ENCODE measurements around the gene PTPN4. TPM values are rescaled to one million over a fixed set of nuclear protein-coding genes. Genes with fewer than 3 reads are reported as not detected.

PTPN4 gene
- total RNA-seq, 1 donor from 2014 or later, result 21.4 TPM

DNA sequence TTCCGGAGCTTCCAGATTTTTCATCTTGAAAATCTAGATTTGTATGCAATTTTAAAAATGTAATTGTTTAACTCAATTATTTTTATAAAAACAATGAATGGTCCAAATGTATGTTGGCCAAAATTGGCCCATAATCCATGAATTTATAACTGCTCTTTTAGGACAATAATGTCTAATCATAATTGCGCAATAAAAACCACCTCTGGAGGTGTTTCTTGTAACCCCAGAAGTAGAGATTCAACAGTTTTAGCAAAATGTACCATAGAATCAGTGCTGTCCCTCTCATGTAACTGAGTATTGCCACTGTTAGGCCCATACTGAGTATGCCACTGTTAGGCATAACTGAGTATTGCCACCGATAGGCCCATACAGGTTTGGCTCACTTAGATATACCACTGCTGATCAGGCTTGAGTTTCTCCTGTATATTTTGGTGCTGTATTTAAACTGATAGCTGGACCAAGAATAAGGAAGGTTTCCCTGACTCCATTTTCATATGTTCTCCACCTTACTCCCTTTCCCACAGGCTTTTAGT, 182.3 kb downstream of the PTPN4 start:
- Mint-ChIP-seq H3K4me1 (ENCODE audit: unreplicated experiment) (no peaks in the 10 kb centered on the region), H3K9me3 (ENCODE audit: unreplicated experiment) (no peaks in the 10 kb centered on the region), H3K4me3 (ENCODE audit: unreplicated experiment) (no peak overlapping the region), H3K27me3 (ENCODE audit: unreplicated experiment) (no peaks in the 10 kb centered on the region), H3K36me3 (ENCODE audit: unreplicated experiment) (peaks cover 11% of the 10 kb centered on the region), H3K27ac (ENCODE audit: unreplicated experiment) (no peak overlapping the region)
- DNase-seq (ENCODE audit: extremely low spot score, unreplicated experiment), result no peak
- TF ChIP-seq, protein P1, sequence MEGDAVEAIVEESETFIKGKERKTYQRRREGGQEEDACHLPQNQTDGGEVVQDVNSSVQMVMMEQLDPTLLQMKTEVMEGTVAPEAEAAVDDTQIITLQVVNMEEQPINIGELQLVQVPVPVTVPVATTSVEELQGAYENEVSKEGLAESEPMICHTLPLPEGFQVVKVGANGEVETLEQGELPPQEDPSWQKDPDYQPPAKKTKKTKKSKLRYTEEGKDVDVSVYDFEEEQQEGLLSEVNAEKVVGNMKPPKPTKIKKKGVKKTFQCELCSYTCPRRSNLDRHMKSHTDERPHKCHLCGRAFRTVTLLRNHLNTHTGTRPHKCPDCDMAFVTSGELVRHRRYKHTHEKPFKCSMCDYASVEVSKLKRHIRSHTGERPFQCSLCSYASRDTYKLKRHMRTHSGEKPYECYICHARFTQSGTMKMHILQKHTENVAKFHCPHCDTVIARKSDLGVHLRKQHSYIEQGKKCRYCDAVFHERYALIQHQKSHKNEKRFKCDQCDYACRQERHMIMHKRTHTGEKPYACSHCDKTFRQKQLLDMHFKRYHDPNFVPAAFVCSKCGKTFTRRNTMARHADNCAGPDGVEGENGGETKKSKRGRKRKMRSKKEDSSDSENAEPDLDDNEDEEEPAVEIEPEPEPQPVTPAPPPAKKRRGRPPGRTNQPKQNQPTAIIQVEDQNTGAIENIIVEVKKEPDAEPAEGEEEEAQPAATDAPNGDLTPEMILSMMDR (IDR thresholded peaks at IDR 0.05), result no peak

DNA sequence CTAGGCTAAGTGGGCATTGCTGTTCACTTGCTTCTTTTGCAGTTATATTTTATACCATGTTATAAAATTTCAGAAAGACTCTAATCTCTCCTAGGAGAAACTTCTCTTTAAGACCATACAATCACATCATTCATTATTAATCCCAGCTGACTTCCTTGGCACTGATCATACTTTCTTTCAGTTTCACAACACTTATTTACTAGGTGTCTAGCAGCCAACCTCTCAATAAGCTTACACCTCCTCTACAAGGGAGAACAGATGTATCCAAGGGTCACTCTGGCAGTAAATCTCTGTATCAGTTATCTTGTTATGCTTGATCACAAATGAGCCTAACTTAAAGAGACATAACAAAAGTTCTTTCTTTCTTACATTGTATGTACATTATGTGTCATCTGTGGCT, 183.3 kb downstream of the PTPN4 start:
- TF ChIP-seq, protein P1 (IDR thresholded peaks at IDR 0.05), result no peak
- Mint-ChIP-seq H3K4me3 (ENCODE audit: unreplicated experiment) (no peak overlapping the region), H3K27ac (ENCODE audit: unreplicated experiment) (no peak overlapping the region), H3K9me3 (ENCODE audit: unreplicated experiment) (no peaks in the 10 kb centered on the region), H3K27me3 (ENCODE audit: unreplicated experiment) (no peaks in the 10 kb centered on the region), H3K4me1 (ENCODE audit: unreplicated experiment) (no peaks in the 10 kb centered on the region), H3K36me3 (ENCODE audit: unreplicated experiment) (peaks cover 7% of the 10 kb centered on the region)
- no peak for DNase-seq (ENCODE audit: extremely low spot score, unreplicated experiment)

DNA sequence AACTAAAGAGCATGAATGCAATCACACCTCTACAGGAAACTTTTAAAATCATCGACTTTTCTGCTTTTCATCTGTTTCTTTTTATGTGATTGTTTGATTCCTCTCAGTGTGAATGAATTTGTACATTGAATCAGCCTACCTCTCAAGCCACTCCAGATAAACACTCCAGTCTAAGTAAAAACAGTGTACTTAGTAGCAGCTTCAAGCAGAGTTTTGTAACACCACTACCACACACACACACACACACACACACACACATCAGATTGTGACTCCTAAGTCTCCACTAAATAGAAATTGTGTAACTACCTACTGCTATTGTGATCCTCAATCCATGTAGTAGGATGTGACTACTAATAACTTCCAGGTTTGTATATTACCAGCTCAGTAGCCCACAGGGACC, 187.8 kb downstream of the PTPN4 start:
- no peaks in the 10 kb centered on the region for H3K27me3 Mint-ChIP-seq (ENCODE audit: unreplicated experiment)
- H3K9me3 Mint-ChIP-seq (ENCODE audit: unreplicated experiment), result no peaks in the 10 kb centered on the region
- no peak overlapping the region for H3K27ac Mint-ChIP-seq (ENCODE audit: unreplicated experiment)
- H3K36me3 Mint-ChIP-seq (ENCODE audit: unreplicated experiment), result peaks cover 10% of the 10 kb centered on the region
- H3K4me1 Mint-ChIP-seq (ENCODE audit: unreplicated experiment), result no peaks in the 10 kb centered on the region
- no peak for DNase-seq (ENCODE audit: extremely low spot score, unreplicated experiment)
- TF ChIP-seq, protein P1 (IDR thresholded peaks at IDR 0.05), result no peak
- H3K4me3 Mint-ChIP-seq (ENCODE audit: unreplicated experiment), result no peak overlapping the region

DNA sequence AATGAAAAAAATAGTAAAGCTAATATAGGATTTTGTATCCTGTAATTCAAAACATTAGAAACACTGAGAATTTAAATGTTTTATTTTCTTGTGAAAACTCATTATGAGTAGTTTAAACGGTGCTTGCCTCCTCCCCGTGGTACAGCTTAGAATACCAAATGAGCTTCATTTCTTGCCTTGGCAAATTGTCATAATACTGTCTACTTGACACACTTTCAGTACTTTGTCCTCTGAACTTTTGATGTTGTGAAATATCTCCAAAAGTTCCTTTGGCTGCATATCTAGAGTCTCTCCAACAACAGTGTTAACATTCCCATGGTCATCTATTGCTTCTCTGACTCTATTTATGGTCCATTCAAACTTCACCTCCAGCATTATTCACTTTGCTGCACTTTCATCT, 191.2 kb downstream of the PTPN4 start:
- no peaks in the 10 kb centered on the region for H3K27me3 Mint-ChIP-seq (ENCODE audit: unreplicated experiment)
- TF ChIP-seq, protein P1 (IDR thresholded peaks at IDR 0.05), result no peak
- H3K4me1 Mint-ChIP-seq (ENCODE audit: unreplicated experiment), result no peaks in the 10 kb centered on the region
- no peaks in the 10 kb centered on the region for H3K9me3 Mint-ChIP-seq (ENCODE audit: unreplicated experiment)
- H3K27ac Mint-ChIP-seq (ENCODE audit: unreplicated experiment), result no peak overlapping the region
- H3K36me3 Mint-ChIP-seq (ENCODE audit: unreplicated experiment), result peaks cover 19% of the 10 kb centered on the region
- H3K4me3 Mint-ChIP-seq (ENCODE audit: unreplicated experiment), result no peak overlapping the region
- DNase-seq (ENCODE audit: extremely low spot score, unreplicated experiment), result no peak

DNA sequence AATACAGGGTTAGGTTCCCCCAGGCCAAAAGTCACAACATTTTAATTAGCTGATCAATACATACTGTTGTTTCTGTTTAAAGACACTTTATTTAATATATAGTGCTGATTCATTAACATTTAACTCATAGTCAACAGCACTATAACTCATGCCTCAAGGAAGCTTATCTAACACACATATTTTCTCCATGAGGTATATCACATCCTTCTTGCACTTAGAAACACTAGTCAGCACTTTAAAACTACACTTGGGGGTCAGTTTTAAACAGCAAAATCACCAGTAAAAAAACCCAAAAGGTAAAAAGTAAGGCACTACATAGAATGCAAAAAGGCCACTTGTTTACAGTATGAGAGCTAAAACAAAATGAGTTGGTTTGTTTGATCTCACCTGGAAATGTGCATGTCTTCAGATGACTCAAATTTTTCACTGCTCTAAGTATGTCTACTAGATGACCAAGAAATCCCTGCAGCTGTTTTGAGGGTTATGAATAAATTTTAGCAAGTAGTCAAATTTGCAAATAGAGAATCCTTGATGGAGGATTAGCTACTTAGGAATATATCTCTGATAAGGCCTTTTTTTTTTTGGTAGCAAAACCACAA, 199.0 kb downstream of the PTPN4 start:
- no peaks in the 10 kb centered on the region for H3K9me3 Mint-ChIP-seq (ENCODE audit: unreplicated experiment)
- TF ChIP-seq, protein P1 (IDR thresholded peaks at IDR 0.05), result no peak
- DNase-seq (ENCODE audit: extremely low spot score, unreplicated experiment), result no peak
- no peak overlapping the region for H3K27ac Mint-ChIP-seq (ENCODE audit: unreplicated experiment)
- H3K27me3 Mint-ChIP-seq (ENCODE audit: unreplicated experiment), result no peaks in the 10 kb centered on the region
- H3K4me3 Mint-ChIP-seq (ENCODE audit: unreplicated experiment), result no peak overlapping the region
- H3K36me3 Mint-ChIP-seq (ENCODE audit: unreplicated experiment), result peaks cover 38% of the 10 kb centered on the region
- no peaks in the 10 kb centered on the region for H3K4me1 Mint-ChIP-seq (ENCODE audit: unreplicated experiment)
